ELR (cell line): ENCODE results near the gene LRFN3.
A peak's percentile ranks its signal among the peaks of the same experiment; 100 is the strongest.
"Not testable (repeated sequence)": the region's sequence is repeated elsewhere in the genome, so short reads cannot be mapped to it uniquely, and the experiment has no call there.

Experiments
- DNase-seq: peaks from one replicate; pipeline ENCODE4 v3.0.0-alpha.2; 2015; ENCODE audit warnings: low read depth

The LRFN3 gene

GRCh38 chr19:35939307-35940077 is 3.3 kb downstream of the LRFN3 start:
- DNase-seq, result no peak

DNA sequence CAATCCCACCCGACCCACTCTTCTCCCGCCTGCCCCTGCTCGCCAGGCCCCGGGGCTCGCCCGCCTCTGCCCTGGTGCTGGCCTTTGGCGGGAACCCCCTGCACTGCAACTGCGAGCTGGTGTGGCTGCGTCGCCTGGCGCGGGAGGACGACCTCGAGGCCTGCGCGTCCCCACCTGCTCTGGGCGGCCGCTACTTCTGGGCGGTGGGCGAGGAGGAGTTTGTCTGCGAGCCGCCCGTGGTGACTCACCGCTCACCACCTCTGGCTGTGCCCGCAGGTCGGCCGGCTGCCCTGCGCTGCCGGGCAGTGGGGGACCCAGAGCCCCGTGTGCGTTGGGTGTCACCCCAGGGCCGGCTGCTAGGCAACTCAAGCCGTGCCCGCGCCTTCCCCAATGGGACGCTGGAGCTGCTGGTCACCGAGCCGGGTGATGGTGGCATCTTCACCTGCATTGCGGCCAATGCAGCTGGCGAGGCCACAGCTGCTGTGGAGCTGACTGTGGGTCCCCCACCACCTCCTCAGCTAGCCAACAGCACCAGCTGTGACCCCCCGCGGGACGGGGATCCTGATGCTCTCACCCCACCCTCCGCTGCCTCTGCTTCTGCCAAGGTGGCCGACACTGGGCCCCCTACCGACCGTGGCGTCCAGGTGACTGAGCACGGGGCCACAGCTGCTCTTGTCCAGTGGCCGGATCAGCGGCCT is 4.1 kb downstream of the LRFN3 start:
- DNase-seq, result no peak

GRCh38 chr19:35940839-35941238 is 4.7 kb downstream of the LRFN3 start:
- DNase-seq, result no peak

GRCh38 chr19:35942235-35942634 is 6.1 kb downstream of the LRFN3 start:
- DNase-seq, result no peak

GRCh38 chr19:35943321-35944301 is 7.4 kb downstream of the LRFN3 start:
- no peak for DNase-seq

GRCh38 chr19:35944556-35944955 is 8.4 kb downstream of the LRFN3 start:
- DNase-seq, result no peak

GRCh38 chr19:35945121-35945790 is 9.1 kb downstream of the LRFN3 start:
- no peak for DNase-seq

DNA sequence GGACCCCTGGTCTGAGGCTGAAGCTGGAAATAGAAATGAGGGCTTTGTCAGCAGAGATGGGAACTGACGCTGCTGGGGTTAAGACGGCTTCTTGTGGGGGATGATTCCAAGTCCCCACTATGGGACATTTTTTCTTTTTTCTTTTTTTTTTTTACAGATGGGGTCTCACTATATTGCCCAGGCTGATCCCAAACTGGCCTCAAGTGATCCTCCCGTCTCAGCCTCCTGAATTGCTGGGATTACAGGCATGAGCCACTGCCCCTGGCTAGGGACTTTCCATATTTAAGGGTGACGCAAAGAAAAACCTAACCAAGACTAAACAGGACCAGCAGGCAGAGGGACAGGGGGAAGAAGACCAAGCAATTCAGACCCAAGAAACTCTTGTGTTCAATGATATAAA is 10.0 kb downstream of the LRFN3 start:
- DNase-seq, result no peak

DNA sequence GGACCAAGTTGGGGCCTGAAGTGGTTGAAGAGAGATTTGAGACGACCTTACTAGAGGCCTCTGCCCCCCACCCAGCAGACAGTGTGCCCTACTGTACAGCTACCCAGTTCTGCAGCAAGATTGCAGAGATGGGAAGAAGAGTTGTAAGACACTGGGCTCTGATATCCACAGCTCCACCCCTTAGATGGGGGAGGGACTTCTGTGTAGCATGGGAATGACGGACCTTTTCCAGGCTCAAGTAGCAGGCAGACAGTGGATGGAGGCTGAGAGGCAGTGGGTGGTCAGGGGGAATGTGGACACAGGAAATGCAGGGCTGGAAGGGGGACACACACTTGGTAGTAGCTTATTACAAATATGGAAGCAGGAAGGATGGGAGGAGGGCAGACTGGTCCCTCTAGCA is 13.0 kb downstream of the LRFN3 start:
- no peak for DNase-seq

DNA sequence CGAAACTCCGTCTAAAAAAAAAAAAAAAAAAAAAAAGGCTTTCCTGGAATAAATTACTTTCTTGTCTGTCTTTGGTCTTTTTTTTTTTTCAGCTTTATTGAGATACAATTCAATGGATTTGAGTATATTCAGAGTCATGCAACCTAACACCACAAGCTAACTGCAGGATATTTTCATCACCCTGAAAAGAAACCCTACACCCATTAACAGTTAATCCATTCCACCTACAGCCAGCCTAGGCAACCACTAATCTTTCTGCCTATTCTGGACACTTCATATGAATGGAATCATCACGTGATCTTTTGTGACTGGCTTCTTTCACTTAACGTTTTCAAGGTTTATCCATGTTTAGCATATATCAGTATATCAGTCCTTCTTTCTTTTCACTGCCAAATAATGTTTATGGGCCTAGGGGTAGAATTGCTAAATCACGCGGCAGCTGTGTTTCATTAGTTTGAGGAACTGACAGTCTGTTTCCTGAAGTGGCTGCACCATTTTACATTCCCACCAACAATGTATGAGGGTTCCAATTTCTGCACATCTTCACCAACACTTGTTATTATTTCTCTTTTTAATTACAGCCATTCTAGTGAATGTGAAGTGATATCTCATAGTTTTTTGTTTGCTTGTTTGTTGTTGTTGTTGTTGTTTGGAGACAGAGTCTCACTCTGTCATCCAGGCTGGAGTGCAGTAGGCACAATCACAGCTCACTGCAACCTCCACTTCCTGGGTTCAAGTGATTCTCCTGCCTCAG is 19.9 kb downstream of the LRFN3 start:
- DNase-seq, result no peak

DNA sequence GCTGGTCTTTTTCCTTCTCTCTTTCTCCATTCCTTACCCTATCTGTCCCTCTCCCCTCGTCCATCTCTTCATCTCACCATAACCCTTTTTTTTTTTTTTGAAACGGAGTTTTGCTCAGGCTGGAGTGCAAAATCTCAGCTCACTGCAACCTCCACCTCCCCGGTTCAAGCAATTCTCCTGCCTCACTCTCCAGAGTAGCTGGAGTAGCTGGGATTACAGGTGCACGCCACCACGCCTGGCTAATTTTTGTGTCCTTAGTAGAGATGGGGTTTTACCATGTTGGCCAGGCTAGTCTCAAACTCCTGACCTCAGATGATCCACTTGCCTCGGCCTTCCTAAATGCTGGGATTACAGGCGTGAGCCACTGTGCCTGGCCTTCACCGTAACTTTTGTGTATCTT is 21.2 kb downstream of the LRFN3 start:
- DNase-seq, result not testable (repeated sequence)

- DNase-seq, result no peak
Observed at GRCh38 chr19:35958660-35959039, 22.5 kb downstream of the LRFN3 start.

- DNase-seq, result no peak
Observed at GRCh38 chr19:35959040-35959967, 23.1 kb downstream of the LRFN3 start.

DNA sequence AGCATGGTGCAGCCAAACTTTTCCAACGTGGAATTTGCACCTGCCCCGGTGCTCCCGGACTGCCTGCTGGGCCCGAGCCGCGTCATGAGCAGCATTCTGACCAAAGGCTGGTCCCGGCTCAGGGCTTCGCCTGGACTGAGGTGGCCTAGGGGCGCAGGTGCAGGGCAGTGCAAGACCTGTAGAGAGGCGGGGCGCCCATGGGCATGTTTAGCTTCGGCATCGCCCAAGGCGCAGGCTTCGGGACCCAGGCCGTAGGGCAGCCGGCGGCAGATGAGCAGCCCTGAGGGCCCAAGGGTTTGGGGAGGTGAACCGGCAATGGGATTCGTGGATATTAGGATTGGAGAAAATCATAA is 23.8 kb downstream of the LRFN3 start:
- DNase-seq, result no peak

- DNase-seq, result no peak
Observed at GRCh38 chr19:35960432-35960972, 24.3 kb downstream of the LRFN3 start.

GRCh38 chr19:35963514-35963913 is 27.3 kb downstream of the LRFN3 start:
- DNase-seq, result peak; percentile 22

DNA sequence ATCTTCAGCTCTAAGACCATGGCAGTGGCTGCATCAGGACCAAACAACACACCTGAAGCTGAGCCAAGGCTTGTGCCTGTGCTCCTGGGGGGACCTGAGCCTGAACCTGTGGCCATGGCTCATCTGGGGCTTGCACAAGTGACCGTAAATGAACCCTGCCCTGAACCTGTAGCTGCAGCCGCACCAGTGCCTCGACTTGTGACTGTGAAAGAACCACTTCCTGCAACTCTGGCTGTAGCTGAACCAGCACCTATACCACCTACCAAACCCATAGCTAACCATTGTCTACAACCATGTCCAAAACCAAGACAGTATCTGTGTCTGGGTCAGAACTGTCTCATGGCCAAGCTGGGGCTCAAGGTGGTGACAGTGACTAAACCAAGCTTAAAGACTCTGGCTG is 30.6 kb downstream of the LRFN3 start:
- no peak for DNase-seq

- DNase-seq, result no peak
Observed at GRCh38 chr19:35973487-35973886, 37.3 kb downstream of the LRFN3 start.

DNA sequence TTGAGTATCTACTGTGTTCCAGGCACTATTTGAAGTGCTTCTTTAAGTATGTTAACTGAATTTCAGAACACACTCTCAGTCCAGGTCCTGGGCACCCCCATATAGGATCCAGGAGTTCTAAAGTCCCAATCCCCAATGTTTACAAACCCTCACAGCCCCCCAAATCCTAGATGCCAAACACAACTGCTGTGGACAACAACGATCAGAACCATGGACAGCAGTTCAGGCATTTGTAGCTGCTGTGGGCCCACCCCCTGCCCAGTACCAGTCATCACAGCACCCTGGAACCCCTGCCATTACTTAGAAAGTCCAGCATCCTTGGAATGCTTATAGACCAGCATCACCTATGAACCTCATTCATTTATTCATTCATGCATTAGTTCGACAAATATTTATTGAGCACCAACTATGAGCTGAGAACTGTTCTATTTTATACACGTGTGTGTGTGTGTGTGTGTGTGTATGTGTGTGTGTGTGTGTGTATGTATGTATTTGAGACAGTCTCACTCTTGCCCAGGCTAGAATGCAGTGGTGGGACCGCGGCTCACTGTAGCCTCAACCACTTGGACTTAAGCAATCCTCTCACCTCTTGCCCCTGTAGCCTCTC is 39.5 kb downstream of the LRFN3 start:
- DNase-seq, result peak; percentile 33
